Stimulated activated CD8-positive, alpha-beta memory T cell treated with anti-CD3 and anti-CD28 coated beads, Interleukin-4, amount 100 ng/mL, for 24 hours (primary cell): ENCODE results near the gene TMEM178B.

Experiments used
- DNase-seq: peaks from one replicate; pipeline ENCODE4 v3.0.0-alpha.2; 2020; ENCODE audit warnings: low read depth

TMEM178B gene

DNA sequence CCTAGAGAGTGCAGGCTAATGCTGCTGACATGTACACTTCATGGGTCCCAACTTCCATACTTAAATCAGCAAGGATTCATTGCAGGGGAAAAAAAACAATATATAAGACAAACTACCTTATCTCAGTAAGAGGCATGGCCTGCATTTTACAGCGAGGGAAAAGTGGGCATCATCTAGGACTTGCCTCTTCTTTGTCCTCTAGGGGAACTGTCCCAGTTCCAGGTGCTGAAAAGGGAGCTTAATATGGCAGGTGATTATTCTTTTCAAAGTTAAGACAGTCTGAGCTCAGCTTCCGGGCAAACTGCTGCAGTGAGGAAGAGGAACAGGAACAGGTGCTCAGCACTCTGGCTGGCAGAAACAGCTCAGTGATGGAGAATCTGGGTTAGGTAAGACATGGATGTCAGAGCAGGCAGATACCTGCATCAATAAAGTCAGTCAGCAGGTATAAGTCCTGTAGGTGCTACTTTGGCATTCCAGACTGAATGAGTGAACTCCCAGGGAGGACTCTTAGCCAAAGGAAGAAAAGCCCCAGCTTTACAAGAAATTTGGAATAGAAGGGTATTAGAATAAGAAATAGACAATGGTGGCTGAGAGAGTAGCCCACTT is 147.2 kb downstream of the TMEM178B start:
- no peak for DNase-seq

DNA sequence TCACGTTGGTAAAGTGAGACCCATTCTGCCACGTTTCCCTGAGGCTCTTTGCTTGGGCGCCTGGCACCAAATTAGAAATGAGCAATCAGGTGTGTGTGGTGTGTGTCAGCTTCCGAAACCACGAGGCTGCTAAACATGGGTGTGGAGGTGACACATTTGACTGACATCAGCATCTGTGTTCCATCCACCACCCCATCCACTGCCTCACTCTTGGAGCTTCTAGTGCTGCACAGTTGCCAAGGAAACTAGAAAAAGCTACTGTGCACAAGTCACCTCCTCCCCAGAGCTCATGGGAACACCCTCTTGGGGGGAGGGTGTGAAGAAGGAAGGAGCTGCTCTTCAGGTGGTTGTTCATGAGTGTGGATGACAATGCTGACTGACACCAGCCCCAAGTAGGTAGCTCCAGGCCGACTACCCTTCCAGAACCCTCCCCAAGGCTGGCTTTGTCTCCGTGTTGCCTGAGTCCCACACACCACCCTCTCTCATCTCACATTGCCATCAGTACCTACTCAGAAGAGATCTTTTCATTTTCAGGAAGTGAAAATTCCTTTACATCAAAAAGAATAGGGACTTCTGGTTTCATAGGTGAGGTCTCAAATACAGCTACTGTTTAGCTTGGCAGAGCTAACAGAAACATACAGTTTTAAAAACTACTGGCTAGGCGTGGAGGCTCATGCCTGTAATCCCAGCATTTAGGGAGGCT is 152.2 kb downstream of the TMEM178B start:
- no peak for DNase-seq

DNA sequence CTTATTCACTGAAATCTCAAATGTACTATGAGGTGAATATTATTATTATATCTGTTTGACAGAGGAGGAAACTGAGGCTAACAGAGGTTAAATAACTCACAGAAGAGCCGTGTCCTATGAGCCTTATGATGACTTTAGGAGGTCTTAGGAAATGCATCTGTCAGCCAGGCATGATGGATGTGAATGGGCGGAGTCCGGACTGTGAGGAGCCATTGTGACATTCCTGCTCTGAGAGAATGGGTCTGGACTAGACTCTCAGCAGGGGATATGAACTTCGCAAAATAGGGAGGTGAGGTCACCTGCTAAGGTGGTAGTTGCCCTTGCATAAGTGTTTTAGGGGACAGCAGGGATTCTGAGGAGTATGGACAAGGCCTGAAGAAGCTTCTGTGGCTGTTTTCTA is 153.6 kb downstream of the TMEM178B start:
- DNase-seq = no peak

DNA sequence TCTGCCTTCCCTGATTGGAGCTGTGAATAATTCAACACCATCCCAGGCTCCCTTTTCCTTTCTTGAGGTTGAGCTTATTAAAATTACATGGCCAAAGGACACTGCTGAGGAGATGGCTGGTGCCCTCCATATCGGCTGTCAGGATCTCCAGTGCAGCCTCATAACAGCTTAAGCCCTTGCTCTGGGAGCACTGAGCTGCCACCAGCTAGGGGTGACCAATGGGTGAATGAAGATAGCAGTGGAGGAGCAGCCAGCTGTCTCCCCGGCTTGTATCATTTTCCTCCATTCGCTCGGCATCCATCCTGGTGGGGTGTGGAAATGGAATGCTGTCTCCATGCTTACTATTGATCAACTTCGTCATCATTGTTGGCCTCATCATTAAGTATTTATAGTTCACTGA is 154.6 kb downstream of the TMEM178B start:
- DNase-seq = no peak

DNA sequence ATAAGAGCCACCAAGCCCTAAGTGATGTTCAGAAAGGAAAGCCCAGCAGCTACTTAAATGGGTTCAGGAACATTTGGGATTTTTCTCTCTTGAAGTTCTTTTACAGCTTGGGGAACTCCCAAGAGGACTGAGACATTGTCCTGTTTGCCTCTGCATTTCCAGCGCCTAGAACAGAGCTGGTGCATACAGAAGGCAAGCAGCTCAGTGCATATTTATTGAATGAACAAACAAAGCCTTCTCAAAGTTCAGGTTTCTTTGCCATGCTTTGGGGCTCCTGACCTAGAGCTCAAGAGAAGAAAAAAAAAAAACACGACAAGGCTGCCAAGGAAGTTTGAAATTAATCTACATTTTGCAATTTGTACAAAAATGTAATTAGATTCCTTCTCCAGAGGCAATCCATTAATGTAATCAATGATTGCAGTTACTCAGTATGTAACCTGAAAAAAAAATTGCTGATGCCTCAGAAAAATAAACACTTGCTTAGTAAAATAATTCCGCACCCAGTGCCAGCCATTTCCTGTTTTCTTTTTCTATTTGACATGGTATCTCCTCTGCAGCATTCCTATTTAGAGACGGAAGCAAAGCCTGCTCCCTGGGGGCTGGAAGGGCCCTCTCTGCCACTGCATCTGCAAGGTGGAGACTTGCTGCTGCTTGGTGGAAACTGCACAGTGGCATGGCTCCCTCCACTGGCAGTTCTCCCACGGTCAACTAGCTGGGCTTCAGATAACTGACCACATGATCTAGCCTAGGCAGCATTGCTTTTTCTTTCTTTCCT is 157.3 kb downstream of the TMEM178B start:
- no peak for DNase-seq

DNA sequence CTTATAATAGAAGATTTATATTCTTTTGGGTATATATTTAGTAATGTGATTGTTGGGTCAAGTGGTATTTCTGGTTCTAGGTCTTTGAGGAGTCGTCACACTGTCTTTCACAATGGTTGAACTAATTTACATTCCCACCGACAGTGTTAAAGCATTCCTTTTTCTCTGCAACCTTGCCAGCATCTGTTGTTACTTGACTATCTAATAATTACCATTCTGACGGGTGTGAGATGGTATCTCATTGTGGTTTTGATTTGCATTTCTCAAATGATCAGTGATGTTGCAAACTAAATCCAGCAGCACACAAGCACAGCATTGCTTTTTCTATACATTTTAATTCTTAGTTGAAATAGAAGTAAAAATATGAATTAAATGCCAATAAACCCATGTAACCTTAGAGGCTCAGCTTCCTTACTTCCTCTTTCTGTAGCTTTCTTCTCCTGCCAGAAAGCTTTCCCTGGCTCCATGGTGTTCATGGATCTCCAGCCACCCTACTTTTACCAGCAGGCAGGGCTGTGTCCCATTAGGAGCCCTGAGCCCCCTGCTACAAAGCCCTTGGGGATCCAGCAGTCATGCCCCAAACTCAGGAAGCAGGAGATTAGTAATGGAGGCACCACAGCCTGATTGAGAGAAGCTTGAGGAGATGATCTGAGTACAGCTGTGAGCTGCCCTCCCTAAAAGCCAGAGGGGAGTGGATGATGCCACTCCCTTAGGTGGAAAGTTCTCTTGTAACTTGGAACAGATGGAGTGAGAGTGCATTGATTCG is 158.6 kb downstream of the TMEM178B start:
- no peak for DNase-seq

DNA sequence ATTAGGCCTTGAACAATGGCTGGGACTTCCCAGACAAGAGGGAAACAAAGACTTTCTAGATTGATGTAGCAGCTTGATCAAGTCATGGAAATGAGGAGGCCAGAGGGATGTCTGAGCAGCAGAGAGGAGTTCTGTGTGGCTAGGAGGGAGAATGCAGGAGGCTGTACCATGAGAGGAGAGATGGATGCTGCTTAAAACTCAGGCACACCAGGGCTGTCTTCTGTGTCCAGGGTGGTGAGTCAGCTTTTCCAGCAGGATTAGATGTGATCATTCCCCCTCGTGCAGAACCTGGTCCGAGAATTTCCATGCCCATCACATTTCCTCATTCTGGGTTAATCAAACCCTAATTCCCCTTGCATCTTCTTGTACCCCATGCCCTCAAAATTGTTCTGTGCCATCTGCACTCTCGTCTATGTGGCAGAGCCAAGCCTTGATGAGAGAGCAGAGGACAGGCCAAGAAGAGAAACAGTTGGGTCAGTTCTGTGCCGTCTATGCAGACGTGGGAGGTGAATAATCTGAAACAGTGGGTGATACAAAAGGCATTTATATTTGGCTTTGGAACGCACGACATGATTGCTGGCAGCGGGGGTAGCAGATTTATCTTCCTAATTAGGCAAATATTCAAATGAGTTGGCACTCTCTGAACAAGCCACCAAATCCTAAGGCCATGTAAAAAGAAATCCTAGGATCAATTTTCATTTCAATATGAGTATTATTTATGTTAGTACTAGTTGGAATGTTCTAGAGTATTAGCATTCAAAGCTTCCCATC is 160.7 kb downstream of the TMEM178B start:
- no peak for DNase-seq

DNA sequence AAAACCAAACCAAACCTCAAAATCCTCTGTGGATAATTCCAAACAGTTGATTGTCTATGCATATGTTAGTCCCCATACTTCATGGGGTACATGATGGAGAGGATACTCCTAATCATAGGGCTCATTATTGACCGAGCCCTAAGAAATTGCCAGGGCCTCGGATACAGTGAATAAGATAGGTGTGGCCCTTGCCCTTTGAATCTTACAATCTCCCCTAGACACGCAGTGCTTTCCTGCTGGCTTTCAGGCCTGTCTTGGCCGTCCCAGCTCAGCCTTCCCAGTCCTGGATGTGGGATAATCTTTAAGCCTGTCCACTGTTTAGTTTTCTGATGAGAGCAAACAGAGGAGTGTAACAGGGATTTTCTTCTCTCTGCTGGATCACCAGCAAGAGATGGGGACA is 161.8 kb downstream of the TMEM178B start:
- DNase-seq = no peak

DNA sequence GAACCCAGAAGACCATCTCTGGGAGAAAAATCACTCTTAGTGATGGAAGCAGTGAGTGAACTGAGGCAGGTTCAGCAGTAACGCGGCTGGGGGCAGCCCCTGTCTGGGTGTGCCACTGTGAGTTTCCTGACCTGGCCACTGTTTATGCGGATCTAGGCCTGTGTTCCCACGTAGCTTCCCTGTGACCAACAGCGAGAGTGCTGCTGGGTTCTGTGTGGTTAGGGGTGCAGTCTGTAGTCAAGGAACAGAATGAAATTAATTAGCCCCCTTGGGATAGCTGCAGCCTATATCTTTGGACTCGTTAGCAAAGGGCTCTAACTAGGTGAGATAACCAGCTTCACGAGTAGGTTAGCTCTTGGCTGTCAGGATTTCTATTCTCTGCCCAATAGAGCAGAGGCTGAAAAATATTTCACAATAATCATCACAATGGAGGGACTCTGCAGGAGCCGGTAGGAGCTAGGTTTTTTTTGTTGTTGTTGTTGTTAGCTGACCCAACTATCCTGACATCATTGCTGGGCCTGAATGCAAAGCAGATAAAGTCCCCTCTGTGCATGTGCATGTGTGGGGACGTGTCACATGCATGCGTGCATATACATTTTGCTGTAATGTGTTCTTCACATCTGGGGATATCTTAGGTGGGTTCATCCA is 164.9 kb downstream of the TMEM178B start:
- no peak for DNase-seq

DNA sequence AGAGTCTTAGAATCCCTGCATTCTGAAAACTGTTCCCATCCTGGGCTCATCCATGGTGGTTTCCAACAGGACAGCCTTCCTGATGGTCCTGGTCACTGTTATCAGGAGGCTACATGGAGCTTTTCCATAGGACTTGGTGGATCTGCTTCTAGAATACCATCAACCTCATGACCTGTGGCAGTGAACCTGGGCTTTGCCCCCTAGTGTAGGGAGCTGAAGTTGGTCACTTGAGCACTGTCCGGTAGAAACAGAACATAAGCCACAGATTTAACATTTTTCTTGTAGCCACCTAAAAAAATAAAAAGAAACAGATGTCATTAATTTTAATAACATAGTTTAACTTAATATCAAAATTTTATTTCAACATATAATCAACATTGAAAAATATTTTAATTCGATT is 165.8 kb downstream of the TMEM178B start:
- no peak for DNase-seq

DNA sequence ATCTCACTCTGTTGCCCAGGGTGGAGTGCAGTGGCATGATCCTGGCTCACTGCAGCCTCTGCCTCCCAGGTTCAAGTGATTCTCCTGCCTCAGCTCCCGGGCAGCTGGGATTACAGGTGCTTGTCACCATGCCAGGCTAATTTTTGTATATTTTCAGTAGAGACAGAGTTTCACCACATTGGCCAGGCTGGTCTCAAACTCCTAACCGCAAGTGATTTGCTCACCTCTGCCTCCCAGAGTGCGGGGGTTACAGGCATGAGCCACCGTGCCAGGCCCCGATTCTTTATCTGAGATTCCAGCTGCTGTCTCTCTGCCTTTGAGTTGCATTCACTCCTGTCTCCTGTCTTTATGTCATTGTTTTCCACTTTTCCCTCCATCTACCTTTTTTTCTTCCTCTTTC is 168.7 kb downstream of the TMEM178B start:
- no peak for DNase-seq

DNA sequence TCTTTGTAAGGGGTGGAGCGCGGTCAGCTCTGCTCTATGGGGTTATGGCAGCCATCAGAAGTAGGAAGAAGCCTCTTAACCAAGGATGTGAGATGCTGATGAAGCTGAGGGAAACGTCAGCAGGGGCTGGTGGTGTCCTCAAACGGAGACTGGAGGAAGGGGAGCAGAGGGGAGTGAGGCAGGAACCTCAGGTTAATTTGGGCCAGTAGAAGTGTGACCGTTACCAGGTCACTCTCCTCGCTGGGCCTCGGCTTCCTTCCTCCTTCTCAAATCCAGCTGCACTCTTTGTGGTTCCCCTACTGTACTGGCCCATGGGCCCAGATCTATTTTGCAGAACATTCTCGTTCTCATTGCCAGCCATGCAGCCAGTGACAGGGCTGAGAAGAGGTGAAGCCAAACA is 169.5 kb downstream of the TMEM178B start:
- no peak for DNase-seq

DNA sequence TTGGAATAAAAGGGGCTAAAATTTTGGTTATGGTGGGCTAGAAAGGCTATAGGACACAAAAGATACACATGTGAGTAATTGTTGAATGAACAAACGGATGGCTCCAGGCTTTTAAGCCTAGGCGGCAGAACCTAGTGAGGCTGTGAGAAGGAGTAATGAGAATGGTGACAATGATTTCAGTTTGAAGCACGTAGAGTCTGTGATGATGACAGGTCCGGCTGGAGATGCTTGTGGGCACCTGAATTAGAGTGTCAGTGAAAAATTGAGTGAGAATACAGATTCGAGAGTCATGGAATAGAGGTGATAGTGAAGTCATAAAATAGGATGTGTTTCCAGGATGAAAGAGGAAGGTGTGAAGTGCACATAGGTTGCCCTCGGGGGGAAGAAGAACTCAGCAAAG is 170.6 kb downstream of the TMEM178B start:
- DNase-seq = no peak

DNA sequence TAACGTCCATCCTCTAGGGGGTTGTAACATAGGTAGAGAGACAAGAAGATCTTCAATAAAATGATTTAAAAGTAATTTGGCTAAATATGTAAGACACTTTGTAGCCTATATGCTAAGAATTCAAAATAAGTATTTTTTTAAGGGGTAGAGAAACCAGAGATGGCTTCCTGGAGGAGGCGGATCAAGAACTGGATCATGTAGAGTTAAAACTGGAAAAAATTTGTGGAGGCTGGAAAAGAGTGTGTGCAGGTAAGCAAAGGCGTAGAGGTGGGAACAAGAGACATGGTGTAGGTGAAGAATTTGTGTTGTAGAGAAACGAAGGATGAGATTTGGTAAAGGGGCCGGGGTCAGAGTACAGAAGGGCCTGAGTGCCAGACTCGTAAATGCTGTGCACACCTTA is 172.6 kb downstream of the TMEM178B start:
- no peak for DNase-seq

DNA sequence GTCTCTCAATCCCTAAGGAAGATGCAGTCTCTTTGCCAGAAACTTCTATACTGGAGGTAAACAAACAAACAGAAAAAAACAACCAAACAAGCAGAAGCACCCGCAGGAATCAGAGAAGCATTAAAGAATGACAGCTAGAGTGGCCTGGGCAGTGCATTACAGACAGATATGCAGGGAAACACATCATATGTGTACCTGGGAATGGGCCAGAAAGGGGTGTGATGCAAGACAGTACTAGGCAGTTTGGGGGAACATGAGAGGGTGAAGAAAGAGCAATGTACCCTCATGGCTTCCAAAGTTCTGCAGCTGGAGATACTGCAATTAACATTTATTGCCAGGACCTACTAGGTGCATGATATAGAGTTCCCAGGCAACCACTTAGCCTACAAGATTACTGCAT is 177.3 kb downstream of the TMEM178B start:
- DNase-seq = no peak

DNA sequence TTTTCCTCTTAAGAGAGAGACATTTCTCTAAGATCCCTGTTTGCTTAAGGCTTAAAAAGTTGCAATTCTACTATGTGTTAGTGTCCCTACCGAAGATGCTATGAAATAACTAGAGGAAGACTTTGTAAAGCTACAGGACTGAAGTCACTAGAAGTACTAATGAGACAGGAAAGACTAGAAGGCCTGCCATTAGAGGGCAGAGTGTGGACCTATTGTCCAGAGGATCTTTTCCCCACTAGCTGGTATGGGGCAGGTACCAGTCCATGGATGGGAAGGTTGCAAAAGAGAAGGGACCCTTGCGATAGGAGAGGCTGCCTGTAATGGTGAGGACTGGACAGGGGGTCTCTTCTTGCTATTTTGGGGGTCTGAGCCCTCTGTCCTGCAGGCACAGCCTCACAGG is 178.1 kb downstream of the TMEM178B start:
- no peak for DNase-seq

DNA sequence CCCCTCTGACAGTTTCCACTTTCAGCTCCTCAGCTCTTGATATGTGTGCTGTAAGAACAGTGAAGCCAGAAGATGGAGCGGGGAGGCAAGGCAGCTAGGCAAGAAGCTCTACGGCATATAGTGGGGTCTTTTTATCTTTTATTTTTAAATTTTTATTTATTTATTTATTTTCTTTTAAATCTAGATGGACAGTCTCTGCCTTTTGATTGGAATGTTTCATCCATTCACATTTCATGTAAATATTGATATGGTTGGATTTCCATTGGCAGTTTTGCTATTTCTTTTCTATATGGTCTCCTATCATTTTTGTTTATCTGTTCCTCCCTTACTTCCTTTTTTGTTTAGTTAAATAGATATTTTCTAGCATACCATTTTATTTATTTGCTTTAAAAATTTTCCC is 183.7 kb downstream of the TMEM178B start:
- no peak for DNase-seq

DNA sequence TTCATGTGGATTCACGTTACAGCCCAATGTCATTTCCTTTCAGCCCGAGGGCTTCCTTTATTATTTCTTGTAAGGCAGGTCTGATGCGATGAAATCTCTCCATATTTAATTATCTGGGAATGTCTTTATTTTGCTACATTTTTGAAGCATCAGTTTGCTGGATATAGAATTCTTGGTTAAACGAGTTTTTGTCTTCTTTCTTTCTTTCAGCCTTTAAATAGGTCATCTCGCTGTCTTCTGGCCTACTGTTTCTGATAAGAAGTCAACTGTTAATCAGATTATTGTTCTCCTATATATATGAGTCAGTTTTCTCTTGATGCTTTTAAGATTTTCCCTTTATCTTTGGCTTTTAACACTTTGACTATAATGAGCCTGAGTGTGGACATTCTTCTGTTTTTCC is 184.7 kb downstream of the TMEM178B start:
- no peak for DNase-seq

DNA sequence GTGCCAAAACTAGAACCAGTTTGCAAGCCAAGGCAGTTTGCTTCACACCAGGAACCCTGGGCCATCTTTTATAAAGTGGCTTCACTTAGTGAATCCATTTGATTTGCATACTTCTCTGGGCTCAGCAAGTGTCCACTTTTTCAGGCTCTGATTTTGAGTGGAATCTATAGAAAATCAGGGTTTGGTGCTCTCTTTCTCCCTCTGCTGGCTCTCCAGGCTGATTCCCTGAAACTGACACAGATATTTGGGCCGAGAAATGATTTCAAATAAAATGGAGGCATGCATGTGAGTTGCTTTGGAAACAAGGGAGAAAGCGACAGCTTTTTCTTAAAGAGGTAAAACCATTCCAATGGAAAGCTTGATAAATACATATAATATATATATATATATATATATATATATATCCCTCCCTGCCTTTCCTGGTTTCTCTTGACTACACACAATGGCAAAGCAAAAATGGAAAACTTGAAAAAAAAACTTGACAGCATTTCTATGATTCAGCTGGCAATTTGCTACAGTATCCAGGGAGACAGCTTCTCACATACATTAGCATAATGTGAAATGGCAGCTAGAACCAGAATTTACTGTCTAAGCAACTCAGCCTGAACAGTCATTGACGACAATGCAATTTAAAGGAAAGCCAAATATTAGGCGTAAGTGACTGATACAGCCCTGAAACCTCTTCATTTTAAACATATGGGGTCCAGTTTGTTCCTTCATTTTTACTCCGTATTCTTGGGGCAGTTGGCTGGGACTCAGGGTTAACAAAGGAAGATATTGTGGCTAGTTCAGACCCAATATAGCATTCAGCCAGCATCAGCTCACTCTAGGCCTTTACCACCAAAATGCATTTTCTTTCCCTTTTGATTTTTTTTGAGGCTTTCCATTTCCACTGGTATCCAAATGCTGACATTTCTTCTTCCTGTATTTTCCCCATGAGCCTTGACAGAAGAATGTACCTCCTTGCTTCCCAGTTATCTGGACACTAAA is 188.5 kb downstream of the TMEM178B start:
- no peak for DNase-seq

DNA sequence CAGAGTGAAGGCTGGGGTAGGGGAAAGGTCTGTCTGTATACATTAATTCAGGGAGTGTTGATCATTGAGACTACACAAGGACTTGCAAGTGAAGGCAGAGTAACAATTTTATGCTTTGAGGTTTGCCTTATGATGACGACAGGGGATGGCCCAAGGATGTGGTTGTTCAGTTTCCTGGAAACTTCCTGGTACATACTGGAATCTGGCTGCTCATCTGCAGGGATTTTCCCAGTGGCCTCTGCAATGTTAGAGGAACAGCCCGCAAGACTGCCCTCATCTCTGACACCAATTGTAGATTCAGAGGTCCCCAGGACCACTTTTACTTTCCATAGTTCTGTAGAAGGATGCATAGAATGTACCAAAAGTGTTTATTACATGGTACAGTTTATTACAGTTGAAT is 189.6 kb downstream of the TMEM178B start:
- DNase-seq = no peak
